HCT116 (cell line): Measurements from ENCODE around the gene ADAM11. TPM values are rescaled to one million over a fixed set of nuclear protein-coding genes. Genes with fewer than 3 reads are reported as not detected.
"Not testable (repeated sequence)": the region's sequence is repeated elsewhere in the genome, so short reads cannot be mapped to it uniquely, and the experiment has no call there.

Experiments
- ATAC-seq: fragments of 200-7000 bp; cut with Tn5 transposase; 2 replicates; pipeline ENCODE4 v1.9.1; 2020; ENCODE audit warnings: mild to moderate bottlenecking, moderate library complexity
- BruUV-seq: library from RNA; stranded (reverse); fragments of 400-500 nt; replicated peaks from 2 replicates; lab custom pipeline; 2021; lab: Mats Ljungman, UMichigan
- CTCF ChIA-PET: fragments of 300-600 bp; sonication (Branson Sonifier 250); formaldehyde crosslinking; loops from one replicate; lab custom pipeline; 2021; ENCODE audit warnings: antibody characterized with exemption; lab: Charles Lee
- POLR2A ChIA-PET: fragments of 300-600, 350-600 bp; sonication (Branson Sonifier 250); formaldehyde crosslinking; loops from one replicate; lab custom pipeline; 2021; ENCODE audit warnings: antibody characterized with exemption; lab: Charles Lee
- RAD21 ChIA-PET, 2 experiments: fragments of 300-600 bp; sonication (Branson Sonifier 250); formaldehyde crosslinking; loops; one replicate each; lab custom pipeline; 2023; ENCODE audit warnings: low total read pairs in 2 of 2; ENCODE audit not compliant: uncharacterized antibody in 2 of 2, unreplicated experiment in 2 of 2, low non-redundant PET in 1 of 2; lab: Charles Lee
- DNase-seq: peaks from one replicate; pipeline ENCODE4 v3.0.0-alpha.2; 2010; ENCODE audit warnings: low read depth, low spot score
- H2AFZ ChIP-seq: fragments of 200-600 bp; shearing (Covaris generic), sonication (generic); 2 replicates; pipeline ENCODE4 v1.6.1; 2017; ENCODE audit warnings: low read depth, mixed run types, mixed read lengths, antibody characterized with exemption, low read length; ENCODE audit not compliant: poor library complexity, severe bottlenecking
- H3K27ac ChIP-seq: 2 replicates; pipeline ENCODE4 v1.5.1; 2012; ENCODE audit warnings: low read depth, low read length
- H3K27me3 ChIP-seq: fragments of 200-600 bp; sonication (generic); 2 replicates; pipeline ENCODE4 v1.6.1; 2016; ENCODE audit warnings: mixed run types, low read length, mixed read lengths; ENCODE audit not compliant: insufficient read depth
- H3K36me3 ChIP-seq, 2 experiments: fragments of 200-500 bp in 1 of 2; fragments of 200-600 bp in 1 of 2; sonication (Bioruptor generic) in 1 of 2; sonication (generic) in 1 of 2; 2 replicates each; pipeline versions ENCODE4 v1.5.1 to v1.6.1; 2014 to 2016; ENCODE audit warnings: low read length in 2 of 2, inconsistent platforms in 1 of 2, mixed read lengths in 1 of 2, mixed run types in 1 of 2; ENCODE audit not compliant: insufficient read depth in 2 of 2, control insufficient read depth in 1 of 2
- H3K4me1 ChIP-seq, 2 experiments: fragments of 200-600 bp in 1 of 2; sonication (generic) in 1 of 2; 2 replicates each; pipeline versions ENCODE4 v1.5.1 to v1.6.1; 2012 to 2017; ENCODE audit warnings: low read length in 2 of 2, inconsistent platforms in 1 of 2, mild to moderate bottlenecking in 1 of 2, mixed read lengths in 1 of 2, mixed run types in 1 of 2, moderate library complexity in 1 of 2; ENCODE audit not compliant: insufficient read depth in 2 of 2, control insufficient read depth in 1 of 2
- H3K4me2 ChIP-seq: fragments of 200-600 bp; sonication (generic); 2 replicates; pipeline ENCODE4 v1.6.1; 2017; ENCODE audit warnings: mixed run types, low read length, mixed read lengths
- H3K4me3 ChIP-seq, 2 experiments: fragments of 200-600 bp in 1 of 2; sonication (generic) in 1 of 2; replicated peaks in 1 of 2; 2 replicates each; pipeline ENCODE4 v1.5.1; 2011 to 2016; ENCODE audit warnings: low read length in 2 of 2, control low read depth in 1 of 2, low read depth in 1 of 2, mild to moderate bottlenecking in 1 of 2, mixed read lengths in 1 of 2, mixed run types in 1 of 2
- H3K79me2 ChIP-seq: fragments of 200-600 bp; sonication (generic); 2 replicates; pipeline ENCODE4 v1.6.1; 2017; ENCODE audit warnings: mild to moderate bottlenecking, mixed run types, low read length, moderate library complexity, mixed read lengths; ENCODE audit not compliant: insufficient read depth
- H3K9ac ChIP-seq: fragments of 200-600 bp; sonication (generic); 2 replicates; pipeline ENCODE4 v1.6.1; 2016; ENCODE audit warnings: low read length, mixed read lengths
- H3K9me2 ChIP-seq: fragments of 200-600 bp; sonication (generic), shearing (Covaris generic); 2 replicates; pipeline ENCODE4 v1.6.1; 2017; ENCODE audit warnings: mixed run types, mild to moderate bottlenecking, moderate library complexity; ENCODE audit not compliant: insufficient read depth
- H3K9me3 ChIP-seq, 2 experiments: fragments of 200-500 bp in 1 of 2; fragments of 200-600 bp in 1 of 2; sonication (Bioruptor generic) in 1 of 2; sonication (generic) in 1 of 2; 2 replicates each; pipeline ENCODE4 v1.6.1; 2014 to 2017; ENCODE audit warnings: low read length in 2 of 2, mixed read lengths in 2 of 2, inconsistent platforms in 1 of 2, low read depth in 1 of 2, mild to moderate bottlenecking in 1 of 2, mixed run types in 1 of 2, moderate library complexity in 1 of 2; ENCODE audit not compliant: control insufficient read depth in 1 of 2, insufficient read depth in 1 of 2
- H4K20me1 ChIP-seq: fragments of 200-600 bp; sonication (generic), shearing (Covaris generic); 2 replicates; pipeline ENCODE4 v1.6.1; 2017; ENCODE audit warnings: mixed run types, mild to moderate bottlenecking, moderate library complexity; ENCODE audit not compliant: insufficient read depth
- SP1 ChIP-seq: IDR thresholded peaks from 2 replicates; pipeline ENCODE4 v1.6.1; 2012; ENCODE audit warnings: low read depth
- intact Hi-C: fragments of 100-400 bp; cut with micrococcal nuclease; formaldehyde crosslinking; loops from 2 replicates; pipeline ENCODE4 v1.10.0; 2022
- total RNA-seq: library from RNA; stranded (reverse); gene quantifications from one replicate; pipeline ENCODE4 v1.2.1, GENCODE V29; 2021; ENCODE audit not compliant: unreplicated experiment

The ADAM11 gene
- total RNA-seq, 1 experiment from 2014 or later, result 7.7 TPM

DNA sequence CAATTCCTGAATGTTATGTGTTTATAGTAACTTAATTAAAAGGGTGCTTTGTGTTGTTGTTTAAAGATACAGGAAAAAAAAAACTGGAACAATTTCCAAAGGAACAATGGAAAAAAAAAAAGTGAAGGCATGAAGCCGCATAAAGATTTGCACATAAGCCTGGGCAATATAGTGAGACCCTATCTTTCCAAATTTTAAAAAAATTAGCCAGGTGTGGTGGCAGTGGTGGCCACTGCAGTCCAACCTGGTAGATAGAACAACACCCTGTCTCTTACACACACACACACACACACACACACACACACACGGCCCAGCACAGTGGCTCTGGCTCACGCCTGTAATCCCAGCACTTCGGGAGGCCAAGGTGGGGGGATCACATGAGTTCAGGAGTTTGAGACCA lies 49.4 kb downstream of the ADAM11 start:
- ChIA-PET POLR2A (no interaction called here), CTCF (interaction anchor here (1.0 kb wide), 1 partner anchor 29 kb away, joined by 4 read pairs; no protein-coding TSS in a partner anchor)
- H3K27ac ChIP-seq, result no peak overlapping the region
- no peak for DNase-seq
- H3K9me3 ChIP-seq, result no peaks in the 10 kb centered on the region
- peaks cover 99% of the 10 kb centered on the region for H3K79me2 ChIP-seq
- H4K20me1 ChIP-seq, result peaks cover 6% of the 10 kb centered on the region; the same call in 1 of the 2 replicates
- no peak for TF ChIP-seq SP1
- TF ChIP-seq, all 23 proteins: peak for 0
- Histone ChIP-seq H3K27me3 (no peaks in the 10 kb centered on the region), H2AFZ (no peak overlapping the region), H3K9ac (no peak overlapping the region), H3K4me2 (no peak overlapping the region), H3K36me3 (peaks cover 19 to 22% of the 10 kb centered on the region in 2 experiments), H3K4me1 (peaks cover 8 to 31% of the 10 kb centered on the region in 2 experiments), H3K9me2 (no peaks in the 10 kb centered on the region), H3K4me3 (no peak overlapping the region)
- BruUV-seq, result no TSS peak
- RAD21 ChIA-PET, result no interaction called here
- ATAC-seq, result no peak
- intact Hi-C loops, result no loop called here

- H2AFZ ChIP-seq, H3K4me3 ChIP-seq, H3K4me2 ChIP-seq, ATAC-seq, H3K27me3 ChIP-seq, H4K20me1 ChIP-seq, DNase-seq, intact Hi-C loops, H3K27ac ChIP-seq, CTCF ChIA-PET, RAD21 ChIA-PET, H3K9ac ChIP-seq, POLR2A ChIA-PET, BruUV-seq, H3K9me2 ChIP-seq, H3K9me3 ChIP-seq: not testable (repeated sequence)
- peaks cover 13 to 38% of the 10 kb centered on the region in 2 experiments for H3K4me1 ChIP-seq
- peaks cover 99% of the 10 kb centered on the region for H3K79me2 ChIP-seq
- peaks cover 12 to 18% of the 10 kb centered on the region in 2 experiments for H3K36me3 ChIP-seq
Measured at GRCh38 chr17:44808656-44809388, 50.0 kb downstream of the ADAM11 start.
